SK-N-SH treated with all-trans-retinoic acid at 6 μM for 48 hours (cell line): ENCODE measurements around the gene DIPK2B.

ENCODE experiments used
- ATAC-seq: fragments of 200-7000 bp; cut with Tn5 transposase; 3 replicates; pipeline ENCODE4 v1.9.1; 2020; ENCODE audit warnings: mild to moderate bottlenecking, moderate library complexity
- ARNTL ChIP-seq: fragments of 450-650 bp; formaldehyde crosslinking; IDR thresholded peaks from 2 replicates; pipeline ENCODE4 v1.5.0; 2020; ENCODE audit warnings: low read depth, mild to moderate bottlenecking, moderate library complexity, borderline replicate concordance
- CSDC2 ChIP-seq: fragments of 250-450 bp; sonication (Bioruptor Pico); IDR thresholded peaks from 2 replicates; pipeline ENCODE4 v1.5.0; 2020; ENCODE audit warnings: mild to moderate bottlenecking, moderate library complexity
- ESRRG ChIP-seq: fragments of 250-450 bp; sonication (Bioruptor Pico); IDR thresholded peaks from 2 replicates; pipeline ENCODE4 v1.6.1; 2021; ENCODE audit warnings: mild to moderate bottlenecking
- GLIS3 ChIP-seq: fragments of 250-450 bp; sonication (Bioruptor Pico); IDR thresholded peaks from 2 replicates; pipeline ENCODE4 v1.5.0; 2020; ENCODE audit warnings: mild to moderate bottlenecking, moderate library complexity
- ISL1 ChIP-seq: fragments of 250-450 bp; sonication (Bioruptor Pico); IDR thresholded peaks from 2 replicates; pipeline ENCODE4 v2.1.2; 2022; ENCODE audit warnings: mild to moderate bottlenecking, moderate library complexity
- OSR1 ChIP-seq: fragments of 250-450 bp; sonication (Bioruptor Pico); IDR thresholded peaks from 2 replicates; pipeline ENCODE4 v1.8.0; 2022; ENCODE audit warnings: moderate library complexity, mild to moderate bottlenecking, inconsistent platforms
- PPARA ChIP-seq: fragments of 250-450 bp; sonication (Bioruptor Pico); IDR thresholded peaks from 2 replicates; pipeline ENCODE4 v1.5.0; 2020; ENCODE audit warnings: mild to moderate bottlenecking, borderline replicate concordance
- RARB ChIP-seq: fragments of 250-450 bp; sonication (Bioruptor Pico); IDR thresholded peaks from 2 replicates; pipeline ENCODE4 v1.8.0; 2021; ENCODE audit warnings: mild to moderate bottlenecking, moderate library complexity
- SNAI2 ChIP-seq: fragments of 250-450 bp; sonication (Bioruptor Pico); IDR thresholded peaks from 2 replicates; pipeline ENCODE4 v1.5.0; 2020; ENCODE audit warnings: mild to moderate bottlenecking, moderate library complexity
- TCF4 ChIP-seq: fragments of 250-450 bp; sonication (Bioruptor Pico); IDR thresholded peaks from 2 replicates; pipeline ENCODE4 v1.8.0; 2021; ENCODE audit warnings: mild to moderate bottlenecking, moderate library complexity, borderline replicate concordance
- ZC3H10 ChIP-seq: fragments of 250-450 bp; sonication (Bioruptor Pico); IDR thresholded peaks from 2 replicates; pipeline ENCODE4 v1.5.1; 2021; ENCODE audit warnings: mild to moderate bottlenecking, moderate library complexity
- ZFP3 ChIP-seq: fragments of 250-450 bp; sonication (Bioruptor Pico); IDR thresholded peaks from 2 replicates; pipeline ENCODE4 v1.5.0; 2020; ENCODE audit warnings: mild to moderate bottlenecking, moderate library complexity
- ZFP30 ChIP-seq: fragments of 450-650 bp; formaldehyde crosslinking; IDR thresholded peaks from 2 replicates; pipeline ENCODE4 v1.5.0; 2022; ENCODE audit warnings: mild to moderate bottlenecking, moderate library complexity
- ZNF565 ChIP-seq: fragments of 450-650 bp; formaldehyde crosslinking; conservative IDR thresholded peaks from 2 replicates; pipeline ENCODE4 v1.5.0; 2020; ENCODE audit warnings: low read depth, mild to moderate bottlenecking, moderate library complexity
- ZNF70 ChIP-seq: fragments of 450-650 bp; formaldehyde crosslinking; IDR thresholded peaks from 2 replicates; pipeline ENCODE4 v1.5.0; 2020; ENCODE audit warnings: mild to moderate bottlenecking, moderate library complexity
- ZNF8 ChIP-seq: fragments of 450-650 bp; formaldehyde crosslinking; IDR thresholded peaks from 2 replicates; pipeline ENCODE4 v1.5.0; 2020; ENCODE audit warnings: mild to moderate bottlenecking, moderate library complexity
- TF ChIP-seq, protein P1 (sequence below): fragments of 250-450 bp; sonication (Bioruptor Pico); IDR thresholded peaks from 2 replicates; pipeline ENCODE4 v1.8.0; 2020; ENCODE audit warnings: mild to moderate bottlenecking, moderate library complexity, borderline replicate concordance
- TF ChIP-seq, protein P2 (sequence below): fragments of 250-450 bp; sonication (Bioruptor Pico); IDR thresholded peaks from 2 replicates; pipeline ENCODE4 v1.5.0; 2020; ENCODE audit warnings: mild to moderate bottlenecking, moderate library complexity
- TF ChIP-seq, protein P3 (sequence below): fragments of 250-450 bp; sonication (Bioruptor Pico); IDR thresholded peaks from 2 replicates; pipeline ENCODE4 v1.8.0; 2021; ENCODE audit warnings: low read depth, mild to moderate bottlenecking, moderate library complexity, borderline replicate concordance

DIPK2B gene

DNA sequence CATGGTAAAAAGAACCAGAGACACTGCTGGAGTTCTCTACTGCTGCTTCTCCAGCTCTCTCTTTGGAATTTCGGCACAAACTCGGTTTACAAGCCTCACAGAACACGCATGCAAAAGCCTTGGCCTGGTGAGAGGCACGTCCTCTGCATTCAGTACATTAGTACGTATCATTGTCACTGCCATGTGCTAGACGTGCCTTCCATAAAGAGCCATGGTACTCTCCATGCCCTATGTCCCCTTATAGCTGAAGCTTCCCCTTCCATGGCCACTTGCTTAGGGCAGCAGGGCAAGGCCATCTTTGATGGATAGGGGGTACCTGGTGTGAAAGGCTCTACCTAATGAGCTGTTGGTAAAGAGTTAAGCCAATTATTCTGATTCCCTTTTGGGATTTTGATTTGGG, 35.0 kb downstream of the DIPK2B start (continued):
- no peak for TF ChIP-seq ISL1 (CRISPR knock-in tag)
- TF ChIP-seq ARNTL (CRISPR knock-in tag): no peak
- TF ChIP-seq TCF4: no peak

DNA sequence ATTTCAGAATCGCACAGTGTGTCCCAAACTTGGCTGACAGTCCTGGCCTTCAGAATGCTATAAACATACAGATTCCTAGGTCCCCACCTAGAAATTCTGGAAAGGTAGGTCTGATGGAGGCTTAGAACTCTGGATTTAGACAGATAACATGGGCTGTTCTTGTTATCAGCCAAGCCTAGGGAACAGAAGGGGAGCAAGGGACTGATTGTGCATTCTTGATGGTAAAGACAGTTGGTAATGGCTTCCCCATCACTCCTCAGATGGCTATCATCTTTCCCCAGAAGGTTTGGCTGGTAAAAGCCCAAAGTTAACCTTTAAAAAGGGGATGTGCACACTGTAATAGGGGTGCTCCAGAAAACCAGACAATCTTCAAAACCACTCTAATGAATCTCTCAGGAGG, 35.7 kb downstream of the DIPK2B start:
- no peak for ATAC-seq
- TF ChIP-seq, protein P1, sequence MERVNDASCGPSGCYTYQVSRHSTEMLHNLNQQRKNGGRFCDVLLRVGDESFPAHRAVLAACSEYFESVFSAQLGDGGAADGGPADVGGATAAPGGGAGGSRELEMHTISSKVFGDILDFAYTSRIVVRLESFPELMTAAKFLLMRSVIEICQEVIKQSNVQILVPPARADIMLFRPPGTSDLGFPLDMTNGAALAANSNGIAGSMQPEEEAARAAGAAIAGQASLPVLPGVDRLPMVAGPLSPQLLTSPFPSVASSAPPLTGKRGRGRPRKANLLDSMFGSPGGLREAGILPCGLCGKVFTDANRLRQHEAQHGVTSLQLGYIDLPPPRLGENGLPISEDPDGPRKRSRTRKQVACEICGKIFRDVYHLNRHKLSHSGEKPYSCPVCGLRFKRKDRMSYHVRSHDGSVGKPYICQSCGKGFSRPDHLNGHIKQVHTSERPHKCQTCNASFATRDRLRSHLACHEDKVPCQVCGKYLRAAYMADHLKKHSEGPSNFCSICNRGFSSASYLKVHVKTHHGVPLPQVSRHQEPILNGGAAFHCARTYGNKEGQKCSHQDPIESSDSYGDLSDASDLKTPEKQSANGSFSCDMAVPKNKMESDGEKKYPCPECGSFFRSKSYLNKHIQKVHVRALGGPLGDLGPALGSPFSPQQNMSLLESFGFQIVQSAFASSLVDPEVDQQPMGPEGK (CRISPR knock-in tag): no peak
- TF ChIP-seq RARB (CRISPR knock-in tag) (no peak), CSDC2 (no peak), ZC3H10 (CRISPR knock-in tag) (no peak), ZNF70 (CRISPR knock-in tag) (no peak), ZFP30 (CRISPR knock-in tag) (no peak), SNAI2 (no peak), OSR1 (CRISPR knock-in tag) (no peak), ZNF565 (CRISPR knock-in tag) (no peak), ZFP3 (no peak), ISL1 (CRISPR knock-in tag) (no peak)

DNA sequence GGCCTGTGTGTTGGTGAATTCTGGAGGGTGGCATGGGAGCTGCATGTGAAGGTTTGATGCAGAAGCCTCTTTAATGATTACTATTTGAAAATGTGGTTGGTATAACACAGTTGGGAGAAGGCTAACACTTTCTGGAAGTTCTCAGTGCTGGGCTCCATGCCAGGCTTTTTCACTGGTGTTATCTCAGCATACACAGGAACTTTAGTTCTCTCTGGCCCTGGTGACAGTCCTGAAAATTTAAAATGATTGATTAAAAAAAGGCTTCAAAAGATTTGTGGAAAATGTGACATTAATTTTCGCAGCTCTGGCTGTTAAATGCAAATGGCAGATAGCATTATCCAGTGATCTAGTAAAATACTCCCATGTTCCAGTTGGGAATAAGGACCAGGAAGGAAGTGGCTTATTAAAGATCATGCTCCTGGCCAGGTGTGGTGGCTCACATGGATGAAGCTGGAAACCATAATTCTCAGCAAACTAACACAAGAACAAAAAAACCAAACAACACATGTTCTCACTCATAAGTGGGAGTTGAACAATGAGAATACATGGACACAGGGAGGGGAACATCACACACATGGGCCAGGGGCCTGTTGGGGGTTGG, 36.6 kb downstream of the DIPK2B start:
- ATAC-seq: no peak
- no peak for TF ChIP-seq ZFP3
- no peak for TF ChIP-seq ZFP30 (CRISPR knock-in tag)
- TF ChIP-seq ESRRG (CRISPR knock-in tag): no peak
- TF ChIP-seq, protein P2, sequence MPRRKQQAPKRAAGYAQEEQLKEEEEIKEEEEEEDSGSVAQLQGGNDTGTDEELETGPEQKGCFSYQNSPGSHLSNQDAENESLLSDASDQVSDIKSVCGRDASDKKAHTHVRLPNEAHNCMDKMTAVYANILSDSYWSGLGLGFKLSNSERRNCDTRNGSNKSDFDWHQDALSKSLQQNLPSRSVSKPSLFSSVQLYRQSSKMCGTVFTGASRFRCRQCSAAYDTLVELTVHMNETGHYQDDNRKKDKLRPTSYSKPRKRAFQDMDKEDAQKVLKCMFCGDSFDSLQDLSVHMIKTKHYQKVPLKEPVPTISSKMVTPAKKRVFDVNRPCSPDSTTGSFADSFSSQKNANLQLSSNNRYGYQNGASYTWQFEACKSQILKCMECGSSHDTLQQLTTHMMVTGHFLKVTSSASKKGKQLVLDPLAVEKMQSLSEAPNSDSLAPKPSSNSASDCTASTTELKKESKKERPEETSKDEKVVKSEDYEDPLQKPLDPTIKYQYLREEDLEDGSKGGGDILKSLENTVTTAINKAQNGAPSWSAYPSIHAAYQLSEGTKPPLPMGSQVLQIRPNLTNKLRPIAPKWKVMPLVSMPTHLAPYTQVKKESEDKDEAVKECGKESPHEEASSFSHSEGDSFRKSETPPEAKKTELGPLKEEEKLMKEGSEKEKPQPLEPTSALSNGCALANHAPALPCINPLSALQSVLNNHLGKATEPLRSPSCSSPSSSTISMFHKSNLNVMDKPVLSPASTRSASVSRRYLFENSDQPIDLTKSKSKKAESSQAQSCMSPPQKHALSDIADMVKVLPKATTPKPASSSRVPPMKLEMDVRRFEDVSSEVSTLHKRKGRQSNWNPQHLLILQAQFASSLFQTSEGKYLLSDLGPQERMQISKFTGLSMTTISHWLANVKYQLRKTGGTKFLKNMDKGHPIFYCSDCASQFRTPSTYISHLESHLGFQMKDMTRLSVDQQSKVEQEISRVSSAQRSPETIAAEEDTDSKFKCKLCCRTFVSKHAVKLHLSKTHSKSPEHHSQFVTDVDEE: no peak
- TF ChIP-seq SNAI2: no peak
- TF ChIP-seq TCF4: no peak
- no peak for TF ChIP-seq CSDC2
- TF ChIP-seq, all 23 proteins: peak for 0

DNA sequence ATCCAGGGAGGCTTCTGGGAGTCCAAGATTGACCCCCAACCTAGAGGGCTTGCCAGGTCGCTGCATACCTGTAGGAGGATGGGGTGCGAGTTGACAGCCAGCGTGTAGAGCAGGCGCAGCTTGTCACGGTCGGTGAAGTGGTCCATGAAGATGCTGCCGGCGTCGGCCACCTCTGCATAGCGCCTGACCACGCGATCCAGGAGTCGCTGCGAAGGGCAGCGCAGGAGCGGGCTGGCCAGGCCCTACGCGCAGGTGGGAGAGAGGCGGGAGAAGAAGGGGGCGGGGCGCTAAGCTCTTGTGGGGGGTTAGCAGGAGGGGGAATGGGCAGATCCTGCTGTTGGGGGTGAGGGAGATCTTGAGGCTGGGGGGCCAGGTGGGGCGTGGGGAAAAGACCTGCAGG, 43.0 kb downstream of the DIPK2B start:
- no peak for ATAC-seq
- TF ChIP-seq GLIS3 (CRISPR knock-in tag) (no peak), ZC3H10 (CRISPR knock-in tag) (no peak), ZFP3 (no peak), SNAI2 (no peak), RARB (CRISPR knock-in tag) (no peak), ZNF70 (CRISPR knock-in tag) (no peak), ZNF8 (no peak), PPARA (CRISPR knock-in tag) (no peak), ZNF565 (CRISPR knock-in tag) (no peak), ESRRG (CRISPR knock-in tag) (no peak)
- TF ChIP-seq, protein P2: no peak
- TF ChIP-seq, protein P3, sequence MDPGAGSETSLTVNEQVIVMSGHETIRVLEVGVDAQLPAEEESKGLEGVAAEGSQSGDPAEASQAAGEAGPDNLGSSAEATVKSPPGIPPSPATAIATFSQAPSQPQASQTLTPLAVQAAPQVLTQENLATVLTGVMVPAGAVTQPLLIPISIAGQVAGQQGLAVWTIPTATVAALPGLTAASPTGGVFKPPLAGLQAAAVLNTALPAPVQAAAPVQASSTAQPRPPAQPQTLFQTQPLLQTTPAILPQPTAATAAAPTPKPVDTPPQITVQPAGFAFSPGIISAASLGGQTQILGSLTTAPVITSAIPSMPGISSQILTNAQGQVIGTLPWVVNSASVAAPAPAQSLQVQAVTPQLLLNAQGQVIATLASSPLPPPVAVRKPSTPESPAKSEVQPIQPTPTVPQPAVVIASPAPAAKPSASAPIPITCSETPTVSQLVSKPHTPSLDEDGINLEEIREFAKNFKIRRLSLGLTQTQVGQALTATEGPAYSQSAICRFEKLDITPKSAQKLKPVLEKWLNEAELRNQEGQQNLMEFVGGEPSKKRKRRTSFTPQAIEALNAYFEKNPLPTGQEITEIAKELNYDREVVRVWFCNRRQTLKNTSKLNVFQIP: no peak
